DND-41 (cell line): Measurements from ENCODE around the gene SMARCA4.

ENCODE experiments used
- CTCF ChIP-seq: IDR thresholded peaks from 2 replicates; pipeline ENCODE4 v1.5.1; 2012; ENCODE audit warnings: borderline replicate concordance, low read length, moderate library complexity, mild to moderate bottlenecking; ENCODE audit not compliant: poor library complexity, severe bottlenecking; ENCODE audit errors: extremely low read depth
- EZH2 ChIP-seq: IDR thresholded peaks from 3 replicates; pipeline ENCODE4 v1.6.1; 2012; ENCODE audit warnings: borderline replicate concordance, low read depth, mild to moderate bottlenecking, moderate library complexity, low read length, inconsistent platforms; ENCODE audit not compliant: severe bottlenecking

- TF ChIP-seq CTCF (no peak), EZH2 (no peak)
Measured at GRCh38 chr19:11090264-11090996, 129.6 kb downstream of the SMARCA4 start.
